ENCODE measurements around the gene TBCB. TPM values are rescaled to one million over a fixed set of nuclear protein-coding genes. Genes with fewer than 3 reads are reported as not detected.

The TBCB gene
- total and polyA plus RNA-seq, 2 donors (not counting 3 experiments of a cell fraction or from before 2014, with no cell fraction given) = 178 to 363 TPM

- Histone ChIP-seq H3K4me2 (ENCODE audit: insufficient read depth, low read length) (no peak overlapping the region), H3K36me3 (ENCODE audit: control insufficient read depth in 2 of 2, extremely low read depth in 1 of 2, insufficient read depth in 2 of 2, low read length in 2 of 2) (peaks cover 7 to 11% of the 10 kb centered on the region in 2 experiments), H3K27me3 (ENCODE audit: control insufficient read depth in 2 of 2, insufficient read depth in 2 of 2, low read length in 2 of 2) (no peaks in the 10 kb centered on the region), H2AFZ (ENCODE audit: low read depth, low read length) (no peak overlapping the region), H3K4me1 (ENCODE audit: control insufficient read depth, extremely low read depth, insufficient read depth, low read length) (no peaks in the 10 kb centered on the region), H3K9ac (replicated peaks; ENCODE audit: extremely low read depth, insufficient read depth, low read length) (no peak overlapping the region), H3K79me2 (ENCODE audit: control insufficient read depth, insufficient read depth, low read length) (no peaks in the 10 kb centered on the region), H4K20me1 (replicated peaks; ENCODE audit: control insufficient read depth, extremely low read depth, insufficient read depth, low read length) (no peaks in the 10 kb centered on the region), H3K9me1 (replicated peaks; ENCODE audit: control insufficient read depth, extremely low read depth, insufficient read depth, low read length) (no peaks in the 10 kb centered on the region), H3K9me3 (replicated peaks; ENCODE audit: control insufficient read depth, insufficient read depth, low read length) (no peaks in the 10 kb centered on the region), H3K4me3 (replicated peaks in 1 of 3; ENCODE audit: insufficient read depth in 1 of 3, low read depth in 1 of 3, low read length in 3 of 3) (no peak overlapping the region), H3K27ac (ENCODE audit: insufficient read depth, low read depth, low read length) (no peak overlapping the region)
- no peak for TF ChIP-seq JUN (IDR thresholded peaks at IDR 0.05; ENCODE audit: borderline replicate concordance, insufficient read depth, insufficient read length, low read depth)
- no peak for TF ChIP-seq MYC (IDR thresholded peaks at IDR 0.05; ENCODE audit: low read depth, low read length)
- TF ChIP-seq EZH2 (IDR thresholded peaks at IDR 0.05; ENCODE audit: borderline replicate concordance, low read depth, low read length, severe bottlenecking) = no peak
- TF ChIP-seq CTCF (IDR thresholded peaks at IDR 0.05; ENCODE audit: extremely low read depth in 1 of 2, insufficient read depth in 1 of 2, low read depth in 1 of 2, low read length in 2 of 2) = no peak
- TF ChIP-seq POLR2AphosphoS5 (IDR thresholded peaks at IDR 0.05; ENCODE audit: insufficient read depth, low read depth, low read length) = no peak
- no peak for TF ChIP-seq FOS (IDR thresholded peaks at IDR 0.05; ENCODE audit: borderline replicate concordance, insufficient read depth, low read length)
- TF ChIP-seq MAX (IDR thresholded peaks at IDR 0.05; ENCODE audit: insufficient read depth, insufficient read length) = no peak
- TF ChIP-seq GATA2 (IDR thresholded peaks at IDR 0.05; ENCODE audit: insufficient read depth, insufficient read length, low read depth, low read length) = no peak
- TF ChIP-seq POLR2A (IDR thresholded peaks at IDR 0.05; ENCODE audit: low read depth, low read length) = no peak
- no peak for FAIRE-seq
- ChIA-PET CTCF (interaction anchor here (2.0 kb wide), 1 partner anchor 11 kb away, joined by 7 read pairs; no protein-coding TSS in a partner anchor), POLR2A (no interaction called here)
- dilution Hi-C loops (cut with MboI; ENCODE audit: extremely low pct_ligation_motif_present, low sequenced_read_pairs) (no loop called here), intact Hi-C loops (cut with micrococcal nuclease) (no loop called here)
- no TSS peak for BruUV-seq (replicated peaks)
- no peak for DNase-seq (ENCODE audit: low read depth, low spot score)
Observed at GRCh38 chr19:36081894-36082293, 33.4 kb upstream of the TBCB start.

Data from endothelial cell of umbilical vein (primary cell).